ENCODE measurements around the gene PLEKHJ1.

The PLEKHJ1 gene

DNA sequence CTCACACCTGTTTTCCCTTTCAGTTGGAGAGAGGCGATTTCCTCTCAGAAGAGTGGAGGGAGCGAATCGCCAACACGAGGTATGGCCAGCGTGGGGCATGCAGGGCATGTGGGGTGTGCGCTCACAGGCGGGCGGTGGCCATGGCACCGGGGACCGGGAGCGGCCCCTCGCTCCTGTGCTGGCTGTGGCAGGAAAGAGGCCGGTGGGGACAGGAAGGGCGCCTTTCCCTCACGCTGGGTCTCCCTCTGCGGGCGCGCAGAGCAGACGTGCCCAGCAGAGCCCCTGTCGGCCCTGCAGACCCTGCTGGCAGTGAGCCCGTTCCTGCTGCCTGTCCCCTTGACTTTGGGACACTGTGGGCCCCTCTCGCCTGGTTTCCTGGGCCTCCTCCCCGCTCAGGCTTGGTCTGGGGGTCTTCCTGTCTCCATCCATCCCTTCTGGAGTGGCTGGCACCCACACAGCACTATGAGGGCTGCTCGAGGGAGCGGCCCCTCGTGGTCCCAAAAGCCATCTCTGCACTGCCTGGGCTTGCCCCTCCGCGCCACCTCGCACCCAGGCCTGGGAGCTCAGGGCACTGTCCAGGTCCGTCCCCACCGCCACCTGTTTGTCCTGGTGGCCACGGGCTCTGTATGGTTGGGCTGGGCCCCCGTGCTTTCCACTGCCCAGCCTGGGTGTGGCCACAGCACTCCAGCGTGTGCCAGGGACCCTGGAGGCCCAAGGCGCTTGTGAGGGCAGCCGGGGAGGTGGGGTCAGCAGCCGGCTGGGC is 36.1 kb downstream of the PLEKHJ1 start:
- DNase-seq (ENCODE audit: low spot score): no peak
- FAIRE-seq: no peak

DNA sequence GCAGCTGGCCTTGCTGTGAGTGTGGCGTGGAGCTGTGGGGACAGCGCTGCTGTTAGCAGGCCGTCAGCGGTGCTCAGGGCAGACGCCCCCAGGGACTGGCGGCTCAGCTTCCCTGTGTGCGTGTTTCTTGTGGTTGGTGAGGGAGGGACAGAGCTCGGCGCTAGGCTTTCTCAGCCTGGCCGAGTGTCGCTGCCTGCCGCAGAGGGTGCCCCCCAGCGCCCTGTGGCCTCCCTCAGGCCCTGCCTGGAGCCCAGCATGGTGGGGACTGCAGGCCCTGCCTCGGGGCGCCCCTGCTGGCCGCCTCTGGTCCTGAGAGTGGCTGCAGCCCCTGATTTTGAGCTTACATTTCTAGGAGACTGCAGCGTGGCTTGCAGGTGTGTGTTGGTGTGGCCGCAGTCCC is 36.9 kb downstream of the PLEKHJ1 start:
- FAIRE-seq: no peak
- no peak for DNase-seq (ENCODE audit: low spot score)

DNA sequence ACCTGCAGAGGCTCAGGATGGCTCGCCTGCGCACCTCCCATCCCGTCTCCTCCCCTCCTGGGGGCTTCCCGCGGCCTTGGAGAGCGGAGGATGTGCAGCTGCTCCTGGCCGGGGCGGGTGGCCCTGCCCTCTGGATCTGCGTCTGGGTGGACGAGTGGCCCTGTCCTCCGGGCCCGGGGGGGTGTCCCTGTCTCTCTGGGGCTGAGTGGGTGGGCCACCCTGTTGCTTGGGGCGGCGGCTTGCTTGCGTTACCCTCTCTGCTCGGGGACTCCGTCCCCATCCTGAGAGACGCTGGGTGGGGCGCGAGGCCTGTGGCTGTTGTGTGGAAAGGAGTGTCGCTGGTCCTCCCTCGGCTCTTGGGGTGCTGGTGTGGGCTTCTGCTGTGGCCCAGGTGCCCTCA is 37.8 kb downstream of the PLEKHJ1 start:
- no peak for FAIRE-seq
- no peak for DNase-seq (ENCODE audit: low spot score)

DNA sequence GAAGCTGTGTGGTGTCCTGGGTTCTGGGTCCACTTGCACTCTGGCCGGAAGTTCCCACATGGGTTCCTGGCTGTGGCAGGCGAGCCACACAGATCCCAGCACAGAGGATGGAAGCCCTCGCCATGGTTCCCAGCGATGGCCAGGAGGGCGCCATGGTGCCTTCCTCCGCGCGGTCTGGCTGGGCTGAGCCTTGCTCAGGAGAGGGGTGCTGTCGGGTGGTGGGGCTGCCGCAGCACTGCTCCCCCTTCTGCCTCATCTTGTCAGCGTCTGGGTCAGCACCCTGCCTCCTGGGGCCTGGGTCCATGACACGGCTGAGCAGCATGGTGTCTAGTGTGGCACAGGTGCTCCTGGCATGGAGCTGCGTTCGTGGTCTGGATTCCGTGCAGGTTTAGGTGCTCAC is 38.9 kb downstream of the PLEKHJ1 start:
- FAIRE-seq: no peak
- DNase-seq (ENCODE audit: low spot score): no peak

DNA sequence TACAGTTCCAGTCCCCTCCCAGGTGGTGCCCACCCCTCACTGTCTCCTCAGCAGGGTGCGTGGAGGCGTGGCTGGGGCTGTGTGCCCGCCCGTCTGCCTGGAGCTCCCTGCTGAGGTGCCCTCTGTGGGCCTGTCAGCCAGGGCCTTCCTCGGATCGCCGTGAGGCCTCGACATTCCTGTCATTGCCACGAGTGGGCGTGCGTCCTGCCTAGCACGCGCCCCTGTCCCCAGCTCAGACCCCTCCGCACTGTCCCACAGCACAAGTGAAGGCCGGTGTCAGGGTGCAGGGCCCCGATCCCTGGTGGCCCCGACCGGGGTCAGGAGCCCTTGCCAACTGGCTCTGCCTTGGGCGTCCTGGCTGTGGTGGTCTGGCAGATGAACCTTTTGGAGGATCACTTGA is 40.2 kb downstream of the PLEKHJ1 start:
- DNase-seq (ENCODE audit: low spot score) (no peak), FAIRE-seq (no peak)

DNA sequence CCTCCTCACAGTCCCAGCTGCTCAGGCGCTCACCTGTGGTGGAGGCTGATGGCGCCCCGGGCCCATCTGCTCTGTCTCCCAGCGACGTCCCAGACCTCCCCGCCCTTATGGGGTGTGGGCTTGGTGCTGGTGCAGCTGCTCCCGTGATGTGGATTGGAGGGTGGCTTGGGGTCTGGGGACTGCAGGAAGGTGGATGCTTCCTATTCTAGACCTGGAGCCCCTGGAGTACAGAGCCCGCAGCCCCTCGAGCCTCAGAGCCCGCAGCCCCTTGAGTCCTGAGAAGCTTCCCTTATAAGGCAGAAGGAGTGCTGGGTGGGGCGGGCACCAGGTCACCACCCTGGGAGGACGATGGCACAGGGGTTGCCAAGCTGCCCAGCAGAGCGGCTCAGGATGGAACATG is 40.8 kb downstream of the PLEKHJ1 start:
- no peak for FAIRE-seq
- no peak for DNase-seq (ENCODE audit: low spot score)

DNA sequence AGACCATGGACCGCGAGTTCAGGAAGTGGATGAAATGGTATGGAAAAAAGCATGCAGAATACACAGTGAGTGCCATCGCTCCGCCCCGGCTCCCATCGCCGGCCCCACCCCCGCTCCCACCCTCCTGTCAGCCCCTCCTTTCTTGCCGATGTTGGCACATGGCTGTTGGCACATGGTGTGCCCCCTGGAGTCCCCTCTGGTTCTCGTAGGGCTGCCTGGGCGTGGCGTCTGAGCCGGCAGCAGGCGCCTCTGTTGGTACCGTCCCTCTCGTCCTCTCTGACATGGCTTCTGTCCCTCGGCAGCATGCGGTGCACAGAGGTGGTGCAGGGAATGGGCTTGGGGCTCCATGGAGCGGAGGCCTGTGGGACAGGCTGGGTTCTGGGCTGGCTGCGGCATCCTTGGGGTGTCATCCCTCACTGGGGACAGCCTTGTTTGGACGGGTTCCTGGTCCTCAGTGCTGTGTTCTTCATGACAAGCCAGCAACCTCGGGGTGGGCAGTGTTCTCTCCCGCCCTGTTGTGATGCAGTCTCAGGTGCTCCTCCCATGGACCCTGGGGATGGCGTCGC is 41.5 kb downstream of the PLEKHJ1 start:
- DNase-seq (ENCODE audit: low spot score) (no peak), FAIRE-seq (no peak)

DNA sequence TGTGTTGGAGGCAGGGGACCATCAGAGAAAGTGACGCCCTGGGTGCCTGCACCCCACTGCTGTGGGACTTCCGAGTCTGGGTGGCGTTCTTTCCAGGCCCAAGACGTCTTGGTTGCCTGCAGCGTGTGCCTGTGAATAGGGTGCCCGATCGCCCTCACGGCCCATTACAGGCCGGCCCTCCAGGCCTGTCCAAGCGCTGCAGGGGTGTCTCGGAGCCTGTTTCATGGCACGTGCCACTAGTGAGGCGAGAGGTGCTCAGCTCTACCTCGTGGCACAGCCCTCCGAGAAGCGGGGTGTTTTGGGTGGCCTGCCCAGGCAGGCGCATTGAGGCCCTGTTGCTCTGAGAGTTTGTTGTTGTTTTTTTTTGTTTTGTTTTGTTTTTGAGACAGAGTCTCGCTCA is 42.3 kb downstream of the PLEKHJ1 start:
- no peak for FAIRE-seq

DNA sequence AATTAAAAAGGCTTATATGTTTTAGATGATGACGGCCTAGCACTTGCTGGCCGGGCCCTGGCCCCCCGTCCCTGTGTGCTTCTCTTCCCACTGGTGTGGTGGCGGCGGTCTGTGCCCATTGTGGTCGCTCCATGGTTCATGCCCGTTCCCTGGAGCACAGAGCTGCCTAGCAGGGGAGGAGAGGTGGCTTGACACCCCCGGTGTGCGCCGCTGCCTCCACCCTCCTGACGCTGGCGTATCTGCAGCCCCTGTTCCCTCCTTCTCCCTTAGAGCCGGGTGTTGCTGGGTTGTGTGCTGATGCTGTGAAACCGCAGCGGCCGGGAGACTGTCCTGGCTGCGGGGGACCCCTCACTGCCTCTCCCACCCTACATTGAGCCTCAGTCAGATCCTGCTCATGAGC is 43.3 kb downstream of the PLEKHJ1 start:
- no peak for DNase-seq (ENCODE audit: low spot score)
- no peak for FAIRE-seq

More for the DNA sequence above, 42.3 kb downstream of the PLEKHJ1 start:
- no peak for DNase-seq (ENCODE audit: low spot score)

DNA sequence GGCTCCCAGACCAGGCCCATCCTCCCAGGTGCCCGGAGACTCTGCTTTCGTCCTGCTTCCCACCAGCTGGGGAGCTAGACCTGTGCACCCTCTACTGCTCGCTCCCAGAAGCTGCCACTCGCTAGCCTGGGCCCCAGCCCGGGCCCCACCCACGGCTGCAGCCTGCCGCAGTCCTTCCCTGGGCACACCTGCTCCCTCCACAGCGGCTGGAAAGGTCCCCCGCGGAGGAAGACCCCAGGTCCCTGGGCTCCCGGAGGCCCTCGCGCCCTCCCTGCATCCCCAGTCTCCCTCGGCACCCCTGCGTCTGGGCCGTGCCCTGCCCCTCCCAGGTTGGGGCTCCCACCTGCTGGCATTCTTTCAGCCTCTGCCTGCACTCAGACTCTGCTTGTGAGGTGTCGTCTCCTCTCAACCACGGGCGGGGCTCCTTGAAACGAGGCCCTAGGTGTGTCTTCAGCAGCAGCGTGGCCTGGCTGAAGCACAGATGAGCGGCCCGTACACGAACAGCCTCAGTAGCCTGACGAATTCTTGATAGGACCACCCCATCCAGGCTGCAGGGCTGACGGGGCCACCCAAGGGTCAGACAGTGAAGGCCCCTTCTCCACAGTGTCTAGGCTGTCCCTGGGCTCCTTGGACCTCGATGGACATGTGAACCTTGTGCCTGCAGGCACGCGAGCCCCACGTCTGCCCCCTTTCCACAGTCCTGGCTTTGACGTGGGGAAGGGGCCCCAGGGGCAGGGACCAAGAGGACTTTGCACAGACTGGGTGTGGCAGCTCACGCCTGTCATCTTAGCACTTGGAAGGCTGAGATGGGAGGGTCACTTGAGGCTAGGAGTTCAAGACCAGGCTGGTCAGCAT is 44.4 kb downstream of the PLEKHJ1 start:
- DNase-seq (ENCODE audit: low spot score): no peak
- FAIRE-seq: no peak

DNA sequence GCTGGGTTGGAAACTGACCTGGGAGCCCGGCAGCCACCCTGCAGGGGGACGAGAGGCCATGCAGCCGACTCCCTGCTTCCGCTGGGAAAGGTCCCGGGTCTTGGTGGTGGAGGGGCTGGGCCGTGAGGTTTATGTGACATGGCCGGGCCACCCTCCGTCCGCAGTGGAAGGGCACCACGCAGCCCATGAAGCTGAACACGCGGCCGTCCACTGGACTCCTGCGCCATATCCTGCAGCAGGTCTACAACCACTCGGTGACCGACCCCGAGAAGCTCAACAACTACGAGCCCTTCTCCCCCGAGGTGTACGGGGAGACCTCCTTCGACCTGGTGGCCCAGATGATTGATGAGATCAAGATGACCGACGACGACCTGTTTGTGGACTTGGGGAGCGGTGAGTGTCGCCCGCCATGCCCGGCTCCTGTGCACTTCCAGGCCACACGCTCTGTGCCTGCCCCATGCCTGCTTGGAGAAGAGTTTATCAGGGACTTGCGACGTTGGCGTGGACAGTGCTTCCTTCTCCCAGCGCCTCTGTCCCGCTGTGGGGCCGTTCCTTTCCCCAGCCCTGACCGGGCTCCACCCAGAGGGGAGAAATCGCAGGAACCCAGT is 45.2 kb downstream of the PLEKHJ1 start:
- FAIRE-seq: no peak

DNA sequence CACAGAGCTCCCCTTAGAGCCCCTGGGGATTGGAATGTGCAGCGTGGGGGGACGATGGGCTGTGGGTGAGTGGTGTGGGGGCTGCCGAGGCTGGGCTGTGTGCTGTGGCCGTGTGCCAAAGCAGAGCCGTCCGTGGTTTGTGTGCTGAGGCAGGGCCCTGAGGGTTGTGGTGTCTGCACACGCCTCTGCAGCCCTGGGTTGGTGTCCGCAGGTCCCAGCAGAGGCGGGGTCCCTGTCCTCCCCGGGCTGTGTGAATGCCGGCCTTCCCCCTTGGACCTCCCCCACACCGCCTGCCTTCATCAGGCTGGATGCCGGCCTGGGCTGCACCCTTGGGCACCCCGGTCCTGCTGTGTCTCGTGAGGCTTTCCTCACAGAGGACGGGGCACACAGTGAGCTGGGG is 46.2 kb downstream of the PLEKHJ1 start:
- no peak for DNase-seq (ENCODE audit: low spot score)
- no peak for FAIRE-seq

More for the DNA sequence above, 45.2 kb downstream of the PLEKHJ1 start:
- no peak for DNase-seq (ENCODE audit: low spot score)

DNA sequence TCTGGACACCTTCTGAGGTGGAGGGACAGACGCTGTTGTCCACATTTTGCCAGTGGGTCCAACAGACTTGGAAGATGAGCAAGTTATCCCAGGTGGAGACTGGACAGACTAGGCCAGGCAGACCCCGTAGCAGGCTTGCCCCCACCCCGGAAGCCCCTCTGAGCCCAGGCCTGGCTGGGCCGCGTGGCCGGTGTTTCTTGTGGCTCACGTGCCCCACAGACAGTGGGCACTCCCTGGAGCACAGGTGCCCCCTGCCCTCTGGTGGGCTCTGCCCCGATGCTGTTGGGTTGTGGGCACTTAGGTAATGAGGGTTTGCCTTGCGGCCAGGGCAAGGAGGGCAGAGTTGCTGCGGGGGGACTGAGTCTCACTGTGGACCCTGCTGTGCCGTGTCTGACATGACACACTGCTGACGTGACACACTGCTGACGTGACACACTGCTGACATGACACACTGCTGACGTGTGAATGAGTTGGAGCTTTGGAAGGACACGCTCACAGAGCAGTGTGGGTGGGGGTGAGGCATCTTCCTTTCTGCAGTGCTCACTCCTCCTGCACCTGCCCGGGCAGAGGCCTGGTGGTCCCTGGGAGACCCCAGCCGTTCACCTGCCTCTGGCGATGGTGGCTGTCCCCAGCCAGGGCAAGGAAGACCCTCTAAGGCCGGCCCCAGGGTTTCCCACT is 47.3 kb downstream of the PLEKHJ1 start:
- FAIRE-seq (no peak), DNase-seq (ENCODE audit: low spot score) (no peak)

DNA sequence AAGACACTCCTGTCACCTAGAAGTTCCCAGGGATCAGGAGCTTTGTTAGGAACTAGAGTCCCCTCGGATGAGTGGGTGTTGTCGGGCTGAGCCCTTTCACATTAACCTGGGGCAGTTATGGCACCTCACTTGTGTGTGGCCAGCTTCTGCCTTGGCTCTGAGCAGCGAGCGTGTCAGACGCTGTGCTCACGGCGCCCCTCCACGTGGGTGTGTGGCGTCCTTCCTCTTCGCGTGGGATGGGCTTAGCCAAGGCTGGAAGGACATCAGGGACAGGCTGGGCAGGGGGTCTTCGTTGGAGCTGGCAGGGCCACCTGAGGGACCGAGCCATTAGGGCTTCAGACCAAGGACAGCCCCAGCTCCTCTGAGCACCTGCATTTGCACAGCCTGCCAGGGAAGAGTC is 49.0 kb downstream of the PLEKHJ1 start:
- no peak for FAIRE-seq

DNA sequence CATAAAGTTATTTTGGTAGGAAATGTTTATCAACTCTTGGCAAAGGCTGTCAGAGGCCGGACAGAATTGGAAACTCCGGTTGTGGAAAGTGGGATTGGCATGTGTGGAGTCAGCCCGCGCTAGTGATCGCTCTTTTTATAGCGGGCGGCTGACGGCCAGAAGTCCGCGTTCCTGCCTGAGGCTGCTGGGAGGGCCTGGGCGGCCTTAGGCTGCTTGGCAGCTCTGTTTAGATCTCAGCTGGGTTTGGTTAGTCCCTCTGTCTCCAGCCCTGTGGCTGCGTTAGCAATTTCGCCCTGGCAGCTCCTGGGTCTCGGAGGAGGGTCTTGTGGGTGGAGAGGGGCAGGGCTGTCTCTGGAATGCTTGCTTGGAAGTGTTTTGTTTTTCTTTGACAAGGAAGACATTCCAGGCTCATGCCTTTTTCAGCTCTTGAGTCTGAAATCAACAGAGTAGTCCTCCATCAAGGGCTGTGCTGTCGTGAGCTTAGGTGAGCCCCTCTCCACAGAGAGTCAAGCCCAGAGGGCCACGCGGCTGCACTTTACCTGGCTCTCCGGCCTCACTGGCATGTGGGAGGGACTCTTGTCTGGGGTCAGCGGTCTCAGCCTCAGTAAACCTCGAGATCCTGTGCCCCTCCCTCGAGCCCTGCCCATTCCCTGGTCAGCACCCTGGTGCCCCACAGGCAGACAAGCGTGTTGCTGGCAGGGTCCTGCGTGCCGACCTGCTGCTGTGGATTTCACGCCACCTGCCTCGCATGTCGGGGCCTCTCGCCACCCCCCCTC is 49.9 kb downstream of the PLEKHJ1 start:
- FAIRE-seq: no peak
- DNase-seq (ENCODE audit: low spot score): no peak

More for the DNA sequence above, 49.0 kb downstream of the PLEKHJ1 start:
- no peak for DNase-seq (ENCODE audit: low spot score)

DNA sequence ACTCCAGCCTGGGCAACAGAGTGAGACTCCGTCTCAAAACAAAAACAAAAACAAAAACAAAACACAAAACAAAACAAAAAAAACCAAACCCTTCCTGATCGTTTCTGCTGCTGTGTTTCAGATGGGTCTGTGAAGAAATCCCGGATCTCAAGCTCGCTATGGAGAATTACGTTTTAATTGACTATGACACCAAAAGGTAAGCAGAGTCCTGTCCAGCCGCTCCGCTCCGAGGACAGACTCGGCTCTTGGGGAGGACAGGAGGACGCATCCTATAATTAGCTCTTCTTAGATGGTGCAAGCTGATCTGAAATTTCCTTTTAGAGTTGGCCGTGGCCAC is 50.4 kb downstream of the PLEKHJ1 start:
- no peak for FAIRE-seq

DNA sequence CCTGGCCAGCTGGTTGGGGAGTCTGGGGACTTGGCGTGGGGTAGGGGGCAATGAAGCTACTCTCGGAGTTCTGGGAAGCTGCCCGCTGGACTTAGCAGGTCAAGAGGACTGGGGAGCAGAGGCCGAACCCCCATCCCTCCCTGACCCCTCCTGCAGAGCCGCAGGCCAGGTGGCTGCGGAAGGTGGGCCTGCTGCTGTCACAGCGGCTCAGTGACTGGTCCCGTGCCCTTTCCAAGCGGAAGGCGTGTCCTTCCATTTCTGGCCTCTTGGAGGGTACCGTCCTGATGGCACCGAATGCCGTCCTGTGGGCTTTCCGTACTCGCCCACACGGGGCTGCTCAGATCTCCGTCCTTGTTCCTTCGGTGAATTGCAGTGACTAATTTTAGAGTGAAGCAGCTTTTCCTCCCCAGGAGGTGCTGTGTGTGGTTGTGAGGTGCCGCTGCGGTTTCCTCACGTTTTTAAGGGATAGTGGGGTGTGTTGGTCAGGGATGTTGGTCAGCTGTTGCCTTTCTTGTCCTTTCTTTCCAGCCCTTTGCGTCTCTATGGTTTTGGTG is 51.6 kb downstream of the PLEKHJ1 start:
- no peak for DNase-seq (ENCODE audit: low spot score)
- no peak for FAIRE-seq

More for the DNA sequence above, 50.4 kb downstream of the PLEKHJ1 start:
- no peak for DNase-seq (ENCODE audit: low spot score)

All from urothelium cell line (cell line).